ENCODE data around the gene SERTAD1. TPM values are rescaled to one million over a fixed set of nuclear protein-coding genes. Genes with fewer than 3 reads are reported as not detected.

Gene SERTAD1
- total and polyA plus RNA-seq, 2 of the 8 experiments (the other 6 are each of a cell fraction or from before 2014, with no cell fraction given), result 5.4 to 6.6 TPM

- TF ChIP-seq TBP (IDR thresholded peaks at IDR 0.05; ENCODE audit: low read depth, low read length) (peak; percentile 51; the same call in 1 of the 2 replicates), SP1 (IDR thresholded peaks at IDR 0.05; ENCODE audit: low read depth, low read length) (peak; percentile 61; the same call in 1 of the 2 replicates), SP4 (IDR thresholded peaks at IDR 0.05; ENCODE audit: low read length) (no peak), CEBPB (IDR thresholded peaks at IDR 0.05; ENCODE audit: low read depth, low read length) (no peak), CBX5 (IDR thresholded peaks at IDR 0.05; ENCODE audit: low read depth, low read length) (no peak), POLR2A (IDR thresholded peaks at IDR 0.05; ENCODE audit: control extremely low read depth in 1 of 2, low read depth in 2 of 2, low read length in 2 of 2) (peak in 1 of 2 experiments; percentile 64; a peak in 2 of 3 replicates), CHD2 (IDR thresholded peaks at IDR 0.05; ENCODE audit: low read length) (peak; percentile 8; the same call in 1 of the 2 replicates), BRCA1 (IDR thresholded peaks at IDR 0.05; ENCODE audit: low read depth, low read length) (no peak), KDM5A (IDR thresholded peaks at IDR 0.05; ENCODE audit: low read length) (no peak), TCF12 (IDR thresholded peaks at IDR 0.05; ENCODE audit: low read depth, low read length) (no peak), NANOG (IDR thresholded peaks at IDR 0.05; ENCODE audit: insufficient read depth, low read depth, low read length, poor library complexity, severe bottlenecking) (no peak), NRF1 (IDR thresholded peaks at IDR 0.05; ENCODE audit: low read depth, low read length) (no peak), CTBP2 (IDR thresholded peaks at IDR 0.05; ENCODE audit: borderline replicate concordance, insufficient read depth, insufficient read length, low read length) (no peak), GTF2F1 (IDR thresholded peaks at IDR 0.05; ENCODE audit: borderline replicate concordance, low read depth, low read length) (no peak), JUN (IDR thresholded peaks at IDR 0.05; ENCODE audit: low read depth, low read length) (no peak), JUND (IDR thresholded peaks at IDR 0.05; ENCODE audit: low read length) (peak; percentile 60; the same call in 1 of the 2 replicates), HDAC6 (IDR thresholded peaks at IDR 0.05; ENCODE audit: low read depth, low read length) (no peak), KDM4A (IDR thresholded peaks at IDR 0.05; ENCODE audit: low read depth, low read length, severe bottlenecking) (no peak), POLR2AphosphoS5 (IDR thresholded peaks at IDR 0.05; ENCODE audit: low read depth, low read length) (no peak), RNF2 (IDR thresholded peaks at IDR 0.05; ENCODE audit: borderline replicate concordance, low read depth, low read length, missing control alignments, poor library complexity, severe bottlenecking) (no peak), CREB1 (IDR thresholded peaks at IDR 0.05) (peak; percentile 83), SRF (IDR thresholded peaks at IDR 0.05; ENCODE audit: low read depth, low read length) (no peak)
These were observed 12.4 kb downstream of the SERTAD1 start, which contains the start of gene PRX (continued) for GRCh38 chr19:40413291-40413845.
